SK-N-SH treated with all-trans-retinoic acid at 6 μM for 48 hours (cell line): ENCODE results near the gene MESP1.

ENCODE experiments used
- ATAC-seq: fragments of 200-7000 bp; cut with Tn5 transposase; 3 replicates; pipeline ENCODE4 v1.9.1; 2020; ENCODE audit warnings: mild to moderate bottlenecking, moderate library complexity
- ARNTL ChIP-seq: fragments of 450-650 bp; formaldehyde crosslinking; IDR thresholded peaks from 2 replicates; pipeline ENCODE4 v1.5.0; 2020; ENCODE audit warnings: low read depth, mild to moderate bottlenecking, moderate library complexity, borderline replicate concordance
- BACH2 ChIP-seq: fragments of 250-450 bp; sonication (Bioruptor Pico); IDR thresholded peaks from 2 replicates; pipeline ENCODE4 v1.9.0; 2021; ENCODE audit warnings: mild to moderate bottlenecking, borderline replicate concordance
- CREB5 ChIP-seq: fragments of 250-450 bp; sonication (Bioruptor Pico); IDR thresholded peaks from 2 replicates; pipeline ENCODE4 v1.5.1; 2020; ENCODE audit warnings: low read depth, mild to moderate bottlenecking, moderate library complexity
- CSDC2 ChIP-seq: fragments of 250-450 bp; sonication (Bioruptor Pico); IDR thresholded peaks from 2 replicates; pipeline ENCODE4 v1.5.0; 2020; ENCODE audit warnings: mild to moderate bottlenecking, moderate library complexity
- ESRRG ChIP-seq: fragments of 250-450 bp; sonication (Bioruptor Pico); IDR thresholded peaks from 2 replicates; pipeline ENCODE4 v1.6.1; 2021; ENCODE audit warnings: mild to moderate bottlenecking
- GLIS3 ChIP-seq: fragments of 250-450 bp; sonication (Bioruptor Pico); IDR thresholded peaks from 2 replicates; pipeline ENCODE4 v1.5.0; 2020; ENCODE audit warnings: mild to moderate bottlenecking, moderate library complexity
- ISL1 ChIP-seq: fragments of 250-450 bp; sonication (Bioruptor Pico); IDR thresholded peaks from 2 replicates; pipeline ENCODE4 v2.1.2; 2022; ENCODE audit warnings: mild to moderate bottlenecking, moderate library complexity
- OSR1 ChIP-seq: fragments of 250-450 bp; sonication (Bioruptor Pico); IDR thresholded peaks from 2 replicates; pipeline ENCODE4 v1.8.0; 2022; ENCODE audit warnings: moderate library complexity, mild to moderate bottlenecking, inconsistent platforms
- PPARA ChIP-seq: fragments of 250-450 bp; sonication (Bioruptor Pico); IDR thresholded peaks from 2 replicates; pipeline ENCODE4 v1.5.0; 2020; ENCODE audit warnings: mild to moderate bottlenecking, borderline replicate concordance
- RARB ChIP-seq: fragments of 250-450 bp; sonication (Bioruptor Pico); IDR thresholded peaks from 2 replicates; pipeline ENCODE4 v1.8.0; 2021; ENCODE audit warnings: mild to moderate bottlenecking, moderate library complexity
- SNAI2 ChIP-seq: fragments of 250-450 bp; sonication (Bioruptor Pico); IDR thresholded peaks from 2 replicates; pipeline ENCODE4 v1.5.0; 2020; ENCODE audit warnings: mild to moderate bottlenecking, moderate library complexity
- TCF4 ChIP-seq: fragments of 250-450 bp; sonication (Bioruptor Pico); IDR thresholded peaks from 2 replicates; pipeline ENCODE4 v1.8.0; 2021; ENCODE audit warnings: mild to moderate bottlenecking, moderate library complexity, borderline replicate concordance
- TOX ChIP-seq: fragments of 250-450 bp; sonication (Bioruptor Pico); IDR thresholded peaks from 2 replicates; pipeline ENCODE4 v1.8.0; 2021; ENCODE audit warnings: mild to moderate bottlenecking, moderate library complexity, borderline replicate concordance
- ZC3H10 ChIP-seq: fragments of 250-450 bp; sonication (Bioruptor Pico); IDR thresholded peaks from 2 replicates; pipeline ENCODE4 v1.5.1; 2021; ENCODE audit warnings: mild to moderate bottlenecking, moderate library complexity
- ZFP3 ChIP-seq: fragments of 250-450 bp; sonication (Bioruptor Pico); IDR thresholded peaks from 2 replicates; pipeline ENCODE4 v1.5.0; 2020; ENCODE audit warnings: mild to moderate bottlenecking, moderate library complexity
- ZFP30 ChIP-seq: fragments of 450-650 bp; formaldehyde crosslinking; IDR thresholded peaks from 2 replicates; pipeline ENCODE4 v1.5.0; 2022; ENCODE audit warnings: mild to moderate bottlenecking, moderate library complexity
- ZNF565 ChIP-seq: fragments of 450-650 bp; formaldehyde crosslinking; conservative IDR thresholded peaks from 2 replicates; pipeline ENCODE4 v1.5.0; 2020; ENCODE audit warnings: low read depth, mild to moderate bottlenecking, moderate library complexity
- ZNF70 ChIP-seq: fragments of 450-650 bp; formaldehyde crosslinking; IDR thresholded peaks from 2 replicates; pipeline ENCODE4 v1.5.0; 2020; ENCODE audit warnings: mild to moderate bottlenecking, moderate library complexity
- ZNF8 ChIP-seq: fragments of 450-650 bp; formaldehyde crosslinking; IDR thresholded peaks from 2 replicates; pipeline ENCODE4 v1.5.0; 2020; ENCODE audit warnings: mild to moderate bottlenecking, moderate library complexity
- TF ChIP-seq, protein P1 (sequence below): fragments of 250-450 bp; sonication (Bioruptor Pico); IDR thresholded peaks from 2 replicates; pipeline ENCODE4 v1.8.0; 2020; ENCODE audit warnings: mild to moderate bottlenecking, moderate library complexity, borderline replicate concordance
- TF ChIP-seq, protein P2 (sequence below): fragments of 250-450 bp; sonication (Bioruptor Pico); IDR thresholded peaks from 2 replicates; pipeline ENCODE4 v1.5.1; 2021; ENCODE audit warnings: mild to moderate bottlenecking, moderate library complexity

MESP1 gene

DNA sequence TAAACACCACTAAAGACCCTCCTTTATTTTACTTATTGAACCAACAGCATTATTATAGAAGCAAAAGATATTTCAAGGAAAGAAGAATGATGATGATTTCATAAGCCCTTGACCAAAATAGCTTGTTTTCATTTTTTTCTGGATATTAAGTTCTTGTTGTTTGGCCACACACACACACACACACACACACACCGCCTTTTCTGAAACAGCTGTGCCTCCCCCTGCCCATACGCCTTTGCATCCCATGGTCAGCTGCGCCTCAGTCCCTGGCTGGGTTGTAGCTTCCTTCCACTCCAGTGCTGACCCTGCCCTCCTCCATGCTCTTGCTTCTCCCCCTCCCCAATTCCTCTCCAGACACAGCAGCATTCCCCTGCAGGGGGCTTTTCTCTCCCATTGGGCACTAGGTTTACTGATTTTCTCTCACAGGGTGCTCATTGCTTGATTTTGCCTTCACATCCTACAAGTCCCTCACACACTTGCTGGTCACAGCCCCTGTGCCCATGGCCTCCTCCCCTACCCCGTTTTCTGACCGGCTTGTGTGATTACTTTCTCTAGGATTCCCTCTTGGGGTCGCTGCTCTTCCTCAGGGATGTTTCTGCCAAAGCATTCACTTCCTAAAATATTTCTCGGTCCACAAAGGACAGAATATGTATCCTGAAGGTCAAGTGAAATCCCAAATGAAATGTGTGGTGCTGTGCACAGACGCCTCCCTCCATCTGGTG is 18.4 kb downstream of the MESP1 start (continued):
- TF ChIP-seq, protein P1, sequence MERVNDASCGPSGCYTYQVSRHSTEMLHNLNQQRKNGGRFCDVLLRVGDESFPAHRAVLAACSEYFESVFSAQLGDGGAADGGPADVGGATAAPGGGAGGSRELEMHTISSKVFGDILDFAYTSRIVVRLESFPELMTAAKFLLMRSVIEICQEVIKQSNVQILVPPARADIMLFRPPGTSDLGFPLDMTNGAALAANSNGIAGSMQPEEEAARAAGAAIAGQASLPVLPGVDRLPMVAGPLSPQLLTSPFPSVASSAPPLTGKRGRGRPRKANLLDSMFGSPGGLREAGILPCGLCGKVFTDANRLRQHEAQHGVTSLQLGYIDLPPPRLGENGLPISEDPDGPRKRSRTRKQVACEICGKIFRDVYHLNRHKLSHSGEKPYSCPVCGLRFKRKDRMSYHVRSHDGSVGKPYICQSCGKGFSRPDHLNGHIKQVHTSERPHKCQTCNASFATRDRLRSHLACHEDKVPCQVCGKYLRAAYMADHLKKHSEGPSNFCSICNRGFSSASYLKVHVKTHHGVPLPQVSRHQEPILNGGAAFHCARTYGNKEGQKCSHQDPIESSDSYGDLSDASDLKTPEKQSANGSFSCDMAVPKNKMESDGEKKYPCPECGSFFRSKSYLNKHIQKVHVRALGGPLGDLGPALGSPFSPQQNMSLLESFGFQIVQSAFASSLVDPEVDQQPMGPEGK = no peak
- no peak for TF ChIP-seq PPARA (CRISPR knock-in tag)
- TF ChIP-seq ZC3H10 (CRISPR knock-in tag) = no peak
- TF ChIP-seq BACH2 (CRISPR knock-in tag) = no peak
- TF ChIP-seq ZNF70 (CRISPR knock-in tag) = no peak
- no peak for TF ChIP-seq ZFP30 (CRISPR knock-in tag)
- no peak for TF ChIP-seq SNAI2 (CRISPR knock-in tag)
- TF ChIP-seq, all 23 proteins: peak for 0

DNA sequence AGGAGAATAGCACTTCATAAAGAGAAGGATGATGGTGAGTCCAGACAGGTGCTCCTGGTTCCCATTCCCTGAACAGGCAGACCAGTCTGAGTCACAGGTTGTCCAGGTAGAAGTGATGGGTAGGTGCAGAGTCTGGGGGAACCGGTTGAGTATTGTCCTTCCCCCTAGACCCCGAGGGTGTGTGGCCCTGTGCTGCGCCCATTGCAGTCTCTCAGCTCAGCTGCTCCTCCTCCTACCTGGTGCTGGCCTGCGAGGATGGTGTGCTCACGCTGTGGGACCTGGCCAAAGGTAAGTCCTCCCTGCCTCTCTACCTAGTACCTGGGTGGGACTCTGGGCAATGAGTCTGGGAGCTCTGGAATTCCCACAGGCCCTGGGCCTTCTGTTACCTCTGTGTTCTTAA is 19.8 kb downstream of the MESP1 start:
- no peak for ATAC-seq
- no peak for TF ChIP-seq RARB (CRISPR knock-in tag)
- TF ChIP-seq ZNF565 = no peak
- no peak for TF ChIP-seq OSR1 (CRISPR knock-in tag)
- TF ChIP-seq, protein P2, sequence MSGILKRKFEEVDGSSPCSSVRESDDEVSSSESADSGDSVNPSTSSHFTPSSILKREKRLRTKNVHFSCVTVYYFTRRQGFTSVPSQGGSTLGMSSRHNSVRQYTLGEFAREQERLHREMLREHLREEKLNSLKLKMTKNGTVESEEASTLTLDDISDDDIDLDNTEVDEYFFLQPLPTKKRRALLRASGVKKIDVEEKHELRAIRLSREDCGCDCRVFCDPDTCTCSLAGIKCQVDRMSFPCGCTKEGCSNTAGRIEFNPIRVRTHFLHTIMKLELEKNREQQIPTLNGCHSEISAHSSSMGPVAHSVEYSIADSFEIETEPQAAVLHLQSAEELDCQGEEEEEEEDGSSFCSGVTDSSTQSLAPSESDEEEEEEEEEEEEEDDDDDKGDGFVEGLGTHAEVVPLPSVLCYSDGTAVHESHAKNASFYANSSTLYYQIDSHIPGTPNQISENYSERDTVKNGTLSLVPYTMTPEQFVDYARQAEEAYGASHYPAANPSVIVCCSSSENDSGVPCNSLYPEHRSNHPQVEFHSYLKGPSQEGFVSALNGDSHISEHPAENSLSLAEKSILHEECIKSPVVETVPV (CRISPR knock-in tag) = no peak
- TF ChIP-seq CSDC2 = no peak
- TF ChIP-seq ZFP30 (CRISPR knock-in tag) = no peak
- TF ChIP-seq ISL1 (CRISPR knock-in tag) = no peak
- no peak for TF ChIP-seq TCF4 (CRISPR knock-in tag)
- TF ChIP-seq ARNTL = no peak
- no peak for TF ChIP-seq ZNF8 (CRISPR knock-in tag)
- no peak for TF ChIP-seq SNAI2 (CRISPR knock-in tag)
- no peak for TF ChIP-seq CREB5 (CRISPR knock-in tag)
- TF ChIP-seq, protein P1 = no peak
- TF ChIP-seq PPARA (CRISPR knock-in tag) = no peak
- no peak for TF ChIP-seq ZFP3 (CRISPR knock-in tag)
- no peak for TF ChIP-seq ZC3H10 (CRISPR knock-in tag)
- no peak for TF ChIP-seq ESRRG (CRISPR knock-in tag)
- TF ChIP-seq TOX = no peak
- TF ChIP-seq BACH2 (CRISPR knock-in tag) = no peak
- TF ChIP-seq ZNF70 (CRISPR knock-in tag) = no peak

- no peak for ATAC-seq
- TF ChIP-seq RARB (CRISPR knock-in tag) (no peak), GLIS3 (CRISPR knock-in tag) (no peak)
- TF ChIP-seq, protein P1 = no peak
- TF ChIP-seq, protein P2 (CRISPR knock-in tag) = no peak
Observed at GRCh38 chr15:89728254-89728653, 22.8 kb downstream of the MESP1 start.
